ENCODE data around the gene ARNT2. TPM values are rescaled to one million over a fixed set of nuclear protein-coding genes. Genes with fewer than 3 reads are reported as not detected.

Gene ARNT2
- total and polyA plus RNA-seq, 2 of the 13 experiments (the other 11 are each of a cell fraction or from before 2014, with no cell fraction given), result 0.69 to 1.7 TPM

DNA sequence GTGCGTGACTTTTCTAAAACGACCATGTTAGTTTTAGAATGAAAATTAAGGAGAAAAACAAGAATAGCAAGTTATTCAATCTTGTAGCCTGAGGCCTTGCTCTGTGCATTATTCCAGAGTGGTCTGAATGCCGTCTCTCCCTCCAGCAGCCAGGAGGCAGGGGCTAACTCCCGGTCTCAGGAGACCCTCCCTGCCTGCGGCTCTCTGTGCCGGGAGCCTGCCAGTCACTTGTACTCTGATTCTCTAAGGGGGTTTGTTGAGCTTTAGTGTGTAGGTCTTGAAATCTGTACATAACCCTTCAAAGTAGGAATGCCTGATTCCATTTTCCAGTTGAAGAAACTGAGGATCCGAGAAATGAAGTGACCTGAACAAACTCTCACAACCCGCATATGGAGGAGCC is 97.3 kb downstream of the ARNT2 start:
- no peaks in the 10 kb centered on the region for H3K27me3 ChIP-seq (ENCODE audit: control insufficient read depth in 1 of 2, insufficient read depth in 2 of 2, low read length in 2 of 2)
- peaks cover 5% of the 10 kb centered on the region; the same call in 1 of the 2 replicates for H3K4me1 ChIP-seq (ENCODE audit: insufficient read depth, low read length)
- CTCF ChIA-PET (ENCODE audit: low intra/inter-chr PET ratio, low total read pairs), result no interaction called here
- in situ Hi-C loops (cut with HindIII; ENCODE audit: extremely low pct_ligation_motif_present, low pct_unique_long_range_greater_than_20kb) (no loop called here), intact Hi-C loops (cut with micrococcal nuclease; ENCODE audit: unreplicated experiment) (no loop called here)
- FAIRE-seq (no peak), DNase-seq (ENCODE audit: low spot score) (no peak), ATAC-seq (no peak)
- WGBS (ENCODE audit: low lambda C conversion rate), result 71% methylated on average over 6 of the region's 8 CpGs
- H3K4me2 ChIP-seq (ENCODE audit: low read depth, low read length), result no peak overlapping the region
- H3K4me3 ChIP-seq (replicated peaks in 1 of 3; ENCODE audit: insufficient read depth in 1 of 3, low read depth in 2 of 3, low read length in 3 of 3), result no peak overlapping the region
- H3K9ac ChIP-seq (ENCODE audit: insufficient read depth, low read depth, low read length), result no peak overlapping the region
- H3K79me2 ChIP-seq (ENCODE audit: insufficient read depth, low read length), result no peaks in the 10 kb centered on the region
- POLR2A ChIA-PET, result no interaction called here
- no peaks in the 10 kb centered on the region for H4K20me1 ChIP-seq (ENCODE audit: insufficient read depth, low read length)
- H3K27ac ChIP-seq (ENCODE audit: extremely low read length, insufficient read depth, low read length), result no peak overlapping the region
- TF ChIP-seq ZNF530 (CRISPR knock-in tag; IDR thresholded peaks at IDR 0.05; ENCODE audit: low read depth) (no peak), SCMH1 (CRISPR knock-in tag; IDR thresholded peaks at IDR 0.05; ENCODE audit: borderline replicate concordance) (no peak), CBX2 (IDR thresholded peaks at IDR 0.05; ENCODE audit: low read depth, low read length) (no peak), CBX2 (CRISPR knock-in tag; IDR thresholded peaks at IDR 0.05; ENCODE audit: low read depth) (no peak)
- TF ChIP-seq, protein P1, sequence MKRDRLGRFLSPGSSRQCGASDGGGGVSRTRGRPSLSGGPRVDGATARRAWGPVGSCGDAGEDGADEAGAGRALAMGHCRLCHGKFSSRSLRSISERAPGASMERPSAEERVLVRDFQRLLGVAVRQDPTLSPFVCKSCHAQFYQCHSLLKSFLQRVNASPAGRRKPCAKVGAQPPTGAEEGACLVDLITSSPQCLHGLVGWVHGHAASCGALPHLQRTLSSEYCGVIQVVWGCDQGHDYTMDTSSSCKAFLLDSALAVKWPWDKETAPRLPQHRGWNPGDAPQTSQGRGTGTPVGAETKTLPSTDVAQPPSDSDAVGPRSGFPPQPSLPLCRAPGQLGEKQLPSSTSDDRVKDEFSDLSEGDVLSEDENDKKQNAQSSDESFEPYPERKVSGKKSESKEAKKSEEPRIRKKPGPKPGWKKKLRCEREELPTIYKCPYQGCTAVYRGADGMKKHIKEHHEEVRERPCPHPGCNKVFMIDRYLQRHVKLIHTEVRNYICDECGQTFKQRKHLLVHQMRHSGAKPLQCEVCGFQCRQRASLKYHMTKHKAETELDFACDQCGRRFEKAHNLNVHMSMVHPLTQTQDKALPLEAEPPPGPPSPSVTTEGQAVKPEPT (CRISPR knock-in tag; IDR thresholded peaks at IDR 0.05; ENCODE audit: low read depth), result no peak
- TF ChIP-seq, protein P2, sequence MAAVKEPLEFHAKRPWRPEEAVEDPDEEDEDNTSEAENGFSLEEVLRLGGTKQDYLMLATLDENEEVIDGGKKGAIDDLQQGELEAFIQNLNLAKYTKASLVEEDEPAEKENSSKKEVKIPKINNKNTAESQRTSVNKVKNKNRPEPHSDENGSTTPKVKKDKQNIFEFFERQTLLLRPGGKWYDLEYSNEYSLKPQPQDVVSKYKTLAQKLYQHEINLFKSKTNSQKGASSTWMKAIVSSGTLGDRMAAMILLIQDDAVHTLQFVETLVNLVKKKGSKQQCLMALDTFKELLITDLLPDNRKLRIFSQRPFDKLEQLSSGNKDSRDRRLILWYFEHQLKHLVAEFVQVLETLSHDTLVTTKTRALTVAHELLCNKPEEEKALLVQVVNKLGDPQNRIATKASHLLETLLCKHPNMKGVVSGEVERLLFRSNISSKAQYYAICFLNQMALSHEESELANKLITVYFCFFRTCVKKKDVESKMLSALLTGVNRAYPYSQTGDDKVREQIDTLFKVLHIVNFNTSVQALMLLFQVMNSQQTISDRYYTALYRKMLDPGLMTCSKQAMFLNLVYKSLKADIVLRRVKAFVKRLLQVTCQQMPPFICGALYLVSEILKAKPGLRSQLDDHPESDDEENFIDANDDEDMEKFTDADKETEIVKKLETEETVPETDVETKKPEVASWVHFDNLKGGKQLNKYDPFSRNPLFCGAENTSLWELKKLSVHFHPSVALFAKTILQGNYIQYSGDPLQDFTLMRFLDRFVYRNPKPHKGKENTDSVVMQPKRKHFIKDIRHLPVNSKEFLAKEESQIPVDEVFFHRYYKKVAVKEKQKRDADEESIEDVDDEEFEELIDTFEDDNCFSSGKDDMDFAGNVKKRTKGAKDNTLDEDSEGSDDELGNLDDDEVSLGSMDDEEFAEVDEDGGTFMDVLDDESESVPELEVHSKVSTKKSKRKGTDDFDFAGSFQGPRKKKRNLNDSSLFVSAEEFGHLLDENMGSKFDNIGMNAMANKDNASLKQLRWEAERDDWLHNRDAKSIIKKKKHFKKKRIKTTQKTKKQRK (IDR thresholded peaks at IDR 0.05; ENCODE audit: low read length), result no peak
- TF ChIP-seq, protein P3, sequence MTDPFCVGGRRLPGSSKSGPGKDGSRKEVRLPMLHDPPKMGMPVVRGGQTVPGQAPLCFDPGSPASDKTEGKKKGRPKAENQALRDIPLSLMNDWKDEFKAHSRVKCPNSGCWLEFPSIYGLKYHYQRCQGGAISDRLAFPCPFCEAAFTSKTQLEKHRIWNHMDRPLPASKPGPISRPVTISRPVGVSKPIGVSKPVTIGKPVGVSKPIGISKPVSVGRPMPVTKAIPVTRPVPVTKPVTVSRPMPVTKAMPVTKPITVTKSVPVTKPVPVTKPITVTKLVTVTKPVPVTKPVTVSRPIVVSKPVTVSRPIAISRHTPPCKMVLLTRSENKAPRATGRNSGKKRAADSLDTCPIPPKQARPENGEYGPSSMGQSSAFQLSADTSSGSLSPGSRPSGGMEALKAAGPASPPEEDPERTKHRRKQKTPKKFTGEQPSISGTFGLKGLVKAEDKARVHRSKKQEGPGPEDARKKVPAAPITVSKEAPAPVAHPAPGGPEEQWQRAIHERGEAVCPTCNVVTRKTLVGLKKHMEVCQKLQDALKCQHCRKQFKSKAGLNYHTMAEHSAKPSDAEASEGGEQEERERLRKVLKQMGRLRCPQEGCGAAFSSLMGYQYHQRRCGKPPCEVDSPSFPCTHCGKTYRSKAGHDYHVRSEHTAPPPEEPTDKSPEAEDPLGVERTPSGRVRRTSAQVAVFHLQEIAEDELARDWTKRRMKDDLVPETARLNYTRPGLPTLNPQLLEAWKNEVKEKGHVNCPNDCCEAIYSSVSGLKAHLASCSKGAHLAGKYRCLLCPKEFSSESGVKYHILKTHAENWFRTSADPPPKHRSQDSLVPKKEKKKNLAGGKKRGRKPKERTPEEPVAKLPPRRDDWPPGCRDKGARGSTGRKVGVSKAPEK (CRISPR knock-in tag; IDR thresholded peaks at IDR 0.05; ENCODE audit: borderline replicate concordance), result no peak
- H3K9me3 ChIP-seq (ENCODE audit: low read length), result no peaks in the 10 kb centered on the region
- H3K36me3 ChIP-seq (replicated peaks in 1 of 2; ENCODE audit: control insufficient read depth in 1 of 2, insufficient read depth in 2 of 2, low read length in 2 of 2), result no peaks in the 10 kb centered on the region
- no peak overlapping the region for H2AFZ ChIP-seq (ENCODE audit: low read length)
- BruUV-seq (replicated peaks), result no TSS peak

All from HepG2 (cell line).